ENCODE data around the gene ZPBP. TPM values are rescaled to one million over a fixed set of nuclear protein-coding genes. Genes with fewer than 3 reads are reported as not detected.
"Not testable (repeated sequence)": the region's sequence is repeated elsewhere in the genome, so short reads cannot be mapped to it uniquely, and the experiment has no call there.

ZPBP gene
- total RNA-seq, 1 experiment from 2014 or later, result not detected

- in situ Hi-C loops (cut with HindIII; ENCODE audit: low sequenced_read_pairs), result no loop called here
- DNase-seq (ENCODE audit: low spot score), result no peak
Observed at GRCh38 chr7:50056131-50056530, 36.9 kb downstream of the ZPBP start.

DNA sequence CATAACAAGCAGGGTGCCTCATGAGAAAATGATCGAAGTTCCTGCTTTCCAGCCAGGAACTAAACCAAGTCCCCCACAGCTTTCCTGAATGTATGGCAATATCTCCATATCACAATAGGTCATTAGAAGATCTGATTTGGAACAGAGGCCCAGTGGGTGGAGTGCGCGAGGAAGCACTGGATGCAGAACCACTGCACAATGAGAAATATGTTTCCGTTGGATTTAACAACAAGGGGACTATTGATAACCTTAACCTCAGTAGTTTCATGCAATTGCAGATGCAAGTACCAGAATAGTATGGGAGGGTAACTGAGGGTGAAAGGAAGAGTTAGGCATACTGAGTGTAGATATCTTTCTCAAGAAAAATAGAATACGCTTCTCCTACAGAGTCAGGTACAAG, 45.3 kb downstream of the ZPBP start:
- DNase-seq (ENCODE audit: low spot score), result no peak
- in situ Hi-C loops (cut with HindIII; ENCODE audit: low sequenced_read_pairs), result no loop called here

DNA sequence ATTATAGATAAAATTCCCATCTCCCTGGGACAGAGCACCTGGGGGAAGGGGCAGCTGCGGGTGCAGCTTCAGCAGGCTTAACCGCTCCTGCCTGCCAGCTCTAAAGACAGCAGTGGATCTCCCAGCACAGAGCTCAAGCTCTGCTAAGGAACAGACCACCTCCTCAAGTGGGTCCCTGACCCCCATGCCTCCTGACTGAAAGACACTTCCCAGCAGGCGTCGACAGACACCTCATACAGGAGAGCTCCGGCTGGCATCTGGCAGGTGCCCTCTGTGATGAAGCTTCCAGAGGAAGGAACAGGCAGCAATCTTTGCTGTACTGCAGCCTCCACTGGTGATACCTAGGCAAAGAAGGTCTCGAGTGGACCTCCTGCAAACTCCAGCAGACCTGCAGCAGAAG, 51.9 kb downstream of the ZPBP start:
- DNase-seq (ENCODE audit: low spot score); in situ Hi-C loops (cut with HindIII; ENCODE audit: low sequenced_read_pairs): not testable (repeated sequence)

- in situ Hi-C loops (cut with HindIII; ENCODE audit: low sequenced_read_pairs), result no loop called here
Observed at GRCh38 chr7:50037086-50037485, 56.0 kb downstream of the ZPBP start.

GRCh38 chr7:50022991-50023390, 70.1 kb downstream of the ZPBP start:
- in situ Hi-C loops (cut with HindIII; ENCODE audit: low sequenced_read_pairs), result no loop called here
- no peak for DNase-seq (ENCODE audit: low spot score)

More at GRCh38 chr7:50037086-50037485, 56.0 kb downstream of the ZPBP start:
- DNase-seq (ENCODE audit: low spot score), result no peak

DNA sequence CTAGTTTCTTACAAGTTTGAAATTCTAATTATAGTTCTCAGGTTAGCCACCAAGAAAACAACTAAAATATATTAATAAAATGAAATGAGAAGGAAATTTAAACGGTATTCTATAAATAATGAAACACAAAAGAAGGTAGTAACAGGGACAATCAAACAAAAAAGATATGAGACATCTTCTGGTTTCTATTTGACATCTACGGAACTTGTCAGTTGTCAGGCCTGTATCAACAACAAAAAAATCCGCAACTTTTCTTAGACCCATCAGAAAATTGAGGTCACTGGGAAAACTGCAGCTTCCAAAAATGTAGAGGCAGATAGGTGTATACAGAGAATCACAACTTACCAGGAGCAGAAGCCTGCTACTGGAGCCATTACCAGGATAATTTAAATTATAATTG, 70.6 kb downstream of the ZPBP start:
- DNase-seq (ENCODE audit: low spot score), result no peak
- in situ Hi-C loops (cut with HindIII; ENCODE audit: low sequenced_read_pairs), result no loop called here

- DNase-seq (ENCODE audit: low spot score), result no peak
- in situ Hi-C loops (cut with HindIII; ENCODE audit: low sequenced_read_pairs), result no loop called here
Observed at GRCh38 chr7:49995681-49996080, 97.4 kb downstream of the ZPBP start.

DNA sequence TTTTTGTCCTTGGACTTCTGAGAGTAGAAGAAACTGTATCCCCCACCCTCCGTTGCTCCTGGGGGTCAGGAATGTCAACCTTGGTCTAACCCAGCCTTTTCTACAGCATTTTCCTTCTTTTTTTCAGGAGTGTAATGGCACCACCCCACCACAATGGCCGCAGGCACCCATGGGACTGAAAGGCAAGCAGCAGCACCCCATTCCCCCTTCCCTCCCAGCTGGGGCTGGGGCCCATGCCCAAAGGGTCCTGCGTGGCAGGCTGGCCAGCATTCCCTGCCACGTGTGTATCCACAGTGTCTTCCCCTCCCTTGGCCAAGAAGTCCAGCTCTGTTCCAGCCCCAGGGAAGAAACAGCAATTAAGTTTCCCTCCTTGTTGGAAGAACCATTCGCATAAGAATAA, 106.9 kb downstream of the ZPBP start:
- DNase-seq (ENCODE audit: low spot score), result no peak
- in situ Hi-C loops (cut with HindIII; ENCODE audit: low sequenced_read_pairs), result no loop called here

DNA sequence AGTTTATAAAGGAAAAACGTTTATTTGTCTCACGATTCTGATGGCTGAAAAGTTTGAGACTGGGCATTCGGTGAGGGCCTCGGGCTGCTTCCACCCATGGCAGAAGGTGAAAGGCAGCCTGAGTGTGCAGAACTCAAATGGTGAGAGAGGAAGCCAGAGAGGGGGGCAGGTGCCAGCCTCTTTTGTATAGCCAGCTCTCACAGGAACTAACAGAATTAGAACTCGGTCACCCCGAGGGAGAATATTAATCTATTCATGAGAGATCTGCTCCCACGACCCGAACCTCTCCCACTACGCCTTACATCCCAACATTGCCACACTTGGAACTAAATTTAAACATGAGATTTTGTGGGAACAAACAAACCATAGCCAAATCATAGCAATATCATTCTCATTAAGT, 112.6 kb downstream of the ZPBP start:
- in situ Hi-C loops (cut with HindIII; ENCODE audit: low sequenced_read_pairs), result no loop called here
- DNase-seq (ENCODE audit: low spot score), result no peak

GRCh38 chr7:49976238-49976637, 116.8 kb downstream of the ZPBP start:
- DNase-seq (ENCODE audit: low spot score), result no peak
- in situ Hi-C loops (cut with HindIII; ENCODE audit: low sequenced_read_pairs), result no loop called here

GRCh38 chr7:49974035-49974434, 119.0 kb downstream of the ZPBP start:
- in situ Hi-C loops (cut with HindIII; ENCODE audit: low sequenced_read_pairs), result no loop called here
- no peak for DNase-seq (ENCODE audit: low spot score)

DNA sequence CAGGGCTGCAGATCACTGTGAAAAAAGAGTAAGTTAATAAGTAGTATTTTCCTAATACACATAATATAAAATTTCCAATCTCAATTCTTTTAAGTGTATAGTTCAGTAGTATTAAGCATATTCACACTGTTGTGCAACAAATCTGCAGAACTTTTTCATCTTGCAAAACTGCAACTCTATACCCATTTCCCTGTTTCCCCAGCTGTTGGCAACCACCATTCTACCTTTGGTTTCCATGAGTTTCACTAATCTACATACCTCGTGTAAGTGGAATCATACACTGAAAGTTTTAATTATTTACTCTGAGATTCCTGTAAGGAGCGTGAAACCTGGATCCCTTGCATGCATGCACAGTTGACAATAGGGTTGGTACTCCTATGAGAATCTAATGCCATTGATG, 155.4 kb downstream of the ZPBP start:
- no peak for DNase-seq (ENCODE audit: low spot score)
- in situ Hi-C loops (cut with HindIII; ENCODE audit: low sequenced_read_pairs), result no loop called here

GRCh38 chr7:49931627-49932026, 161.4 kb downstream of the ZPBP start:
- in situ Hi-C loops (cut with HindIII; ENCODE audit: low sequenced_read_pairs), result no loop called here
- DNase-seq (ENCODE audit: low spot score), result no peak

DNA sequence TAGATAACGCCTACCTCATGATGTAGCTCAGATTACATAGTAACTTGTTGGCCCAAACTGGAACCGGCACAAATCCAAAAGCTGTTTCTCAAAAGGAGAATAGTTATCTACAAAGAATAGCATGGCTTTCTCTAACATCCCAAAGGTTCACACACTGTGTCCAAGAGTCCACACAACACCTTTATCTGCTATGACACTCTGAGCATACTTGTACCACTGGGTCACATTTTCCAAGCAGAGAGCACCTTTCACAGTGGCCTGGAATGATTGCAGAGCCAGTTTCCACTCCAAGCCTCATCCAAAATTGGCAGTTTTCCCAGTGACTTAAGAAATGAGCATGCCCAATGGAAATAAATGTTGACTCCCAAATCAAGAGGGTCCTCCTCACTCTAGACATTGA, 164.3 kb downstream of the ZPBP start:
- in situ Hi-C loops (cut with HindIII; ENCODE audit: low sequenced_read_pairs), result no loop called here
- no peak for DNase-seq (ENCODE audit: low spot score)

- DNase-seq (ENCODE audit: low spot score), result peak; percentile 97
- in situ Hi-C loops (cut with HindIII; ENCODE audit: low sequenced_read_pairs), result no loop called here
Observed at GRCh38 chr7:49927631-49928030, 165.4 kb downstream of the ZPBP start.

- in situ Hi-C loops (cut with HindIII; ENCODE audit: low sequenced_read_pairs), result no loop called here
- DNase-seq (ENCODE audit: low spot score), result peak; percentile 62
Observed at GRCh38 chr7:49926720-49927119, 166.3 kb downstream of the ZPBP start.

DNA sequence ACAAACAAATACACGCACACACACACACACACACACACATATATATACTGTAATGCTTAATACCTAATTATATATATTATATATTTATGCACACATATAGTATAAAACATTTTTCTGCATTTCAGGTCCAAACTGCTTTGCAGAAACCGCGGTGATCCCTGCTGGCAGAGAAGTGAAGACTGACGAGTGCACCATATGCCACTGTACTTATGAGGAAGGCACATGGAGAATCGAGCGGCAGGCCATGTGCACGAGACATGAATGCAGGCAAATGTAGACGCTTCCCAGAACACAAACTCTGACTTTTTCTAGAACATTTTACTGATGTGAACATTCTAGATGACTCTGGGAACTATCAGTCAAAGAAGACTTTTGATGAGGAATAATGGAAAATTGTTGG, 181.1 kb downstream of the ZPBP start:
- in situ Hi-C loops (cut with HindIII; ENCODE audit: low sequenced_read_pairs), result no loop called here

DNA sequence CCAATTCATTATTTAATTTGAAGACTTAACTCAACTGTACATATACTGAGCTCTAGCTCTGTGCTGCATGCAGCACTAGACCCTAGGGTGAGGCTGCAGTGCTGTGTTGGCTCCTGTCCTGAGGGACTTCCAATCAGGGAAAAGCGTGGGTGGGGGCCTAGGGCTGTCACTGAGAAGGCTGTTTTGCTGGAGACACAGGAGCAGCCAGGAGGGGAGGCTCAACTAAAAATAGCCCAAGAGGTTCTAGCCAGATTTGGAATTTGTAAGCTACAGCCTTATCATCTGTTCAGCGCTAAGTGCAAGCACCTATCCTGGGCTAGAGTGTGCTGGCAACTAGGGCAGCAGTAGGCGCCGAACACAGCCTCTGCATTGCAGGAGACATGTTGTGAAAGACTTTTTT, 198.5 kb downstream of the ZPBP start:
- DNase-seq (ENCODE audit: low spot score), result peak; percentile 79
- in situ Hi-C loops (cut with HindIII; ENCODE audit: low sequenced_read_pairs), result no loop called here

More for the DNA sequence above, 181.1 kb downstream of the ZPBP start:
- peak; percentile 94 for DNase-seq (ENCODE audit: low spot score)

- in situ Hi-C loops (cut with HindIII; ENCODE audit: low sequenced_read_pairs), result no loop called here
- DNase-seq (ENCODE audit: low spot score), result peak; percentile 84
Observed at GRCh38 chr7:49893131-49893530, 199.9 kb downstream of the ZPBP start.

DNA sequence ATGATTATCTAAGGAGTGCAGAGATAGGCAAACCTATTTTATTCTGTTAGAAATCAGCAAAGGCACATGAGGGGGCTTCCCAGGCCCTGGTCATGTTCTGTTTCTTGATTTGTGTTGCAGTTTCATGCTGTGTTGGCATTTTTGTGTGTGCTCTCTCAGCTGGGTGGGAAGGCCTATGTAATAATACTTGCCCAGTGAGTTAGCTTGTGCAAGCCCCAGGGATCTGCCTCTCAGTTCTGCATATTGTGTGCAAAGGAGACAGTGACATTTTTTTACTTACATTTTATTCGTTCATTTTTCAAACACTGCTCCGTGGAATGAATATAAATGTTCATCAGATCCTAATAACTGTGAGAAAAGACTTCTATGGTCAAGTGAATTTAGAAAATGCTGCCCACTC, 200.6 kb downstream of the ZPBP start:
- in situ Hi-C loops (cut with HindIII; ENCODE audit: low sequenced_read_pairs), result no loop called here
- peak; percentile 53 for DNase-seq (ENCODE audit: low spot score)

All from G401 (cell line).